H1 (cell line): ENCODE results near the gene NOL9. TPM values are rescaled to one million over a fixed set of nuclear protein-coding genes. Genes with fewer than 3 reads are reported as not detected.
A peak's percentile ranks its signal among the peaks of the same experiment; 100 is the strongest.

Experiments
- CHD2 ChIP-seq: IDR thresholded peaks from 2 replicates; pipeline ENCODE4 v1.6.1; 2012; ENCODE audit warnings: low read length, improper control_type of control experiment
- ZNF274 ChIP-seq: IDR thresholded peaks from 2 replicates; pipeline ENCODE4 v1.7.0; 2012; ENCODE audit warnings: low read length, borderline replicate concordance; ENCODE audit errors: extremely low read depth
- polyA plus RNA-seq, 7 experiments: library from polyadenylated mRNA; depleted of rRNA in 3 of 7; stranded (reverse) in 5 of 7; unstranded in 2 of 7; fragments of >200 nt in 5 of 7; fragments of 200-250 nt in 2 of 7; gene quantifications; 1 replicate in 5 of 7; 2 replicates in 1 of 7; 4 replicates in 1 of 7; pipeline versions ENCODE4 v1.2.1 to v1.2.3, GENCODE V29; 2011 to 2013; ENCODE audit warnings: missing spikeins in 2 of 7, mixed read lengths in 2 of 7
- total RNA-seq: library from RNA; stranded (reverse); fragmentation: NEBNext Ultra II Directional; extraction: Animal tissue kit (Norgen Biotek cat#: 25700); gene quantifications from 2 replicates; pipeline ENCODE4 v1.2.1, GENCODE V29; 2021
- TF ChIP-seq, protein P1 (sequence below), 3 experiments: IDR thresholded peaks; 1 replicate in 2 of 3; 2 replicates in 1 of 3; pipeline versions ENCODE4 v1.5.1 to v1.6.1; 2011; ENCODE audit warnings: low read length in 3 of 3, mild to moderate bottlenecking in 3 of 3, inconsistent platforms in 2 of 3, low read depth in 1 of 3, moderate library complexity in 1 of 3; ENCODE audit not compliant: insufficient read depth in 1 of 3; ENCODE audit errors: control extremely low read depth in 1 of 3

Gene NOL9
- total and polyA plus RNA-seq, 2 of the 8 experiments (the other 6 are each of a cell fraction or from before 2014, with no cell fraction given), result 17.1 to 38.1 TPM

DNA sequence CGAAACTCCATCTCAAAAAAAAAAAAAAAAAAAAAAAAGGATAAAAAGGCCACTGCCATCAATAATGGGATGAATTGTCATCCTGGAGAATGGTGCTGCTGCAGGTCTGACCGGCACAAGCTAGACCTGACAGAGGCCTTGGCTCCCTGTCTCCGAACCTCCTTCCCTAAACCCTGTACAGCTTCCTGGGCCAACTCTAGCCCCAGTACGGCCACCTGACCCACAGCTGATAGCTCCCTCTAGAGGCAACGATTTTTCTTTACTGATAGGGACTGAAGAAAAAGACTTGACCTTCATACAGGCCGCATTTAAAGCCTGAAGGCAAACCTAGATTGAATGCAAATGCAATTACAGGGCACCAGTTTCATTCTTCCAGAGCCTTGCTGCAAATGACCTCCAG is 30.7 kb downstream of the NOL9 start (continued):
- TF ChIP-seq, protein P1, sequence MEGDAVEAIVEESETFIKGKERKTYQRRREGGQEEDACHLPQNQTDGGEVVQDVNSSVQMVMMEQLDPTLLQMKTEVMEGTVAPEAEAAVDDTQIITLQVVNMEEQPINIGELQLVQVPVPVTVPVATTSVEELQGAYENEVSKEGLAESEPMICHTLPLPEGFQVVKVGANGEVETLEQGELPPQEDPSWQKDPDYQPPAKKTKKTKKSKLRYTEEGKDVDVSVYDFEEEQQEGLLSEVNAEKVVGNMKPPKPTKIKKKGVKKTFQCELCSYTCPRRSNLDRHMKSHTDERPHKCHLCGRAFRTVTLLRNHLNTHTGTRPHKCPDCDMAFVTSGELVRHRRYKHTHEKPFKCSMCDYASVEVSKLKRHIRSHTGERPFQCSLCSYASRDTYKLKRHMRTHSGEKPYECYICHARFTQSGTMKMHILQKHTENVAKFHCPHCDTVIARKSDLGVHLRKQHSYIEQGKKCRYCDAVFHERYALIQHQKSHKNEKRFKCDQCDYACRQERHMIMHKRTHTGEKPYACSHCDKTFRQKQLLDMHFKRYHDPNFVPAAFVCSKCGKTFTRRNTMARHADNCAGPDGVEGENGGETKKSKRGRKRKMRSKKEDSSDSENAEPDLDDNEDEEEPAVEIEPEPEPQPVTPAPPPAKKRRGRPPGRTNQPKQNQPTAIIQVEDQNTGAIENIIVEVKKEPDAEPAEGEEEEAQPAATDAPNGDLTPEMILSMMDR (IDR thresholded peaks at IDR 0.05; ENCODE audit: control extremely low read depth in 1 of 3, insufficient read depth in 1 of 3, low read depth in 1 of 3, low read length in 3 of 3), result peak; percentile 56 to 87 (median 85)
- no peak for TF ChIP-seq CHD2
- TF ChIP-seq ZNF274, result no peak
